Suprapubic skin (tissue), 4 donors: Measurements from ENCODE around the gene AHNAK. TPM values are rescaled to one million over a fixed set of nuclear protein-coding genes. Genes with fewer than 3 reads are reported as not detected.
"Not testable (repeated sequence)": the region's sequence is repeated elsewhere in the genome, so short reads cannot be mapped to it uniquely, and the experiment has no call there.

ENCODE experiments used
- DNase-seq, 2 donors: peaks; one replicate each; pipeline ENCODE4 v3.0.0-alpha.2; 2019; ENCODE audit warnings: low spot score in 2 of 2
- H3K27ac ChIP-seq: fragments of 200-600 bp; sonication (generic); one replicate; pipeline ENCODE4 v1.5.1; 2019
- H3K27me3 ChIP-seq: fragments of 200-600 bp; sonication (generic); one replicate; pipeline ENCODE4 v1.5.1; 2019
- H3K36me3 ChIP-seq: fragments of 200-600 bp; sonication (generic); one replicate; pipeline ENCODE4 v1.5.1; 2019
- H3K4me1 ChIP-seq: fragments of 200-600 bp; sonication (generic); one replicate; pipeline ENCODE4 v1.5.1; 2019
- H3K4me3 ChIP-seq: fragments of 200-600 bp; sonication (generic); one replicate; pipeline ENCODE4 v1.5.1; 2019; ENCODE audit warnings: mild to moderate bottlenecking
- H3K9me3 ChIP-seq: fragments of 200-600 bp; sonication (generic); one replicate; pipeline ENCODE4 v1.5.1; 2019
- CTCF ChIP-seq, 2 donors: fragments of 200-600 bp in 1 of 2; fragments of 450-650 bp in 1 of 2; sonication (generic) in 1 of 2; IDR thresholded peaks; one replicate each; pipeline ENCODE4 v1.5.1; 2016 to 2019; ENCODE audit warnings: antibody characterized with exemption in 2 of 2, mild to moderate bottlenecking in 1 of 2, moderate library complexity in 1 of 2
- EP300 ChIP-seq: sonication (generic); formaldehyde crosslinking; IDR thresholded peaks from one replicate; pipeline ENCODE4 v1.6.1; 2017; ENCODE audit warnings: antibody characterized with exemption
- POLR2A ChIP-seq, 2 donors: fragments of 450-650 bp; IDR thresholded peaks; one replicate each; pipeline ENCODE4 v1.6.1; 2017; ENCODE audit warnings: antibody characterized with exemption in 2 of 2, mild to moderate bottlenecking in 2 of 2, moderate library complexity in 2 of 2
- POLR2AphosphoS5 ChIP-seq, 3 donors: sonication (generic); formaldehyde crosslinking; IDR thresholded peaks; one replicate each; pipeline ENCODE4 v1.6.1; 2017; ENCODE audit warnings: antibody characterized with exemption in 3 of 3
- WGBS: methylation state at CpG from one replicate; pipeline ENCODE4 v1.1.5; 2018; 5-methylcytosine and 5-hydroxymethylcytosine counted together
- total RNA-seq, 4 donors: library from RNA; depleted of rRNA; stranded (reverse); fragments of >200 nt; gene quantifications; one replicate each; pipeline ENCODE4 v1.1.0, GENCODE V29; 2016

Gene AHNAK
- total RNA-seq, 4 donors from 2014 or later, result 1,174 to 1,475 (median 1,322) TPM

- no peaks in the 10 kb centered on the region for H3K36me3 ChIP-seq
- TF ChIP-seq EP300 (no peak), POLR2AphosphoS5 (IDR thresholded peaks at IDR 0.05) (no peak), CTCF (IDR thresholded peaks at IDR 0.05) (no peak), POLR2A (IDR thresholded peaks at IDR 0.05) (no peak)
- H3K4me1 ChIP-seq, result peaks cover 79% of the 10 kb centered on the region
- peak overlapping the region; percentile 85 for H3K27ac ChIP-seq
- DNase-seq, result no peak
- WGBS, result 57% methylated on average over 12 of the region's 12 CpGs
- no peaks in the 10 kb centered on the region for H3K27me3 ChIP-seq
- no peak overlapping the region for H3K4me3 ChIP-seq
- H3K9me3 ChIP-seq, result no peaks in the 10 kb centered on the region
These were observed 46.5 kb downstream of the AHNAK start for GRCh38 chr11:62499944-62500649.

GRCh38 chr11:62499311-62499943 lies 47.2 kb downstream of the AHNAK start:
- not testable (repeated sequence) for H3K36me3 ChIP-seq, H3K27me3 ChIP-seq, H3K9me3 ChIP-seq, H3K4me3 ChIP-seq
- peak in 1 of 3 donors; percentile 4 for TF ChIP-seq POLR2AphosphoS5 (IDR thresholded peaks at IDR 0.05)
- DNase-seq, result peak in 1 of 2 donors; percentile 83
- Histone ChIP-seq H3K27ac (peak overlapping the region; percentile 85), H3K4me1 (peaks cover 72% of the 10 kb centered on the region)
- WGBS, result 56% methylated on average over 15 of the region's 17 CpGs

- no peaks in the 10 kb centered on the region for H3K36me3 ChIP-seq
- 92% methylated on average over 9 of the region's 9 CpGs for WGBS
- H3K27me3 ChIP-seq, result no peaks in the 10 kb centered on the region
- no peaks in the 10 kb centered on the region for H3K9me3 ChIP-seq
- peak overlapping the region; percentile 85 for H3K27ac ChIP-seq
- H3K4me3 ChIP-seq, result no peak overlapping the region
- peaks cover 66% of the 10 kb centered on the region for H3K4me1 ChIP-seq
- TF ChIP-seq CTCF (IDR thresholded peaks at IDR 0.05) (no peak), EP300 (no peak), POLR2A (IDR thresholded peaks at IDR 0.05) (no peak), POLR2AphosphoS5 (IDR thresholded peaks at IDR 0.05) (no peak)
- DNase-seq, result no peak
These were observed 47.9 kb downstream of the AHNAK start for GRCh38 chr11:62498492-62499286.

- no peak overlapping the region for H3K27ac ChIP-seq
- TF ChIP-seq POLR2A (IDR thresholded peaks at IDR 0.05) (no peak), EP300 (no peak), CTCF (IDR thresholded peaks at IDR 0.05) (no peak), POLR2AphosphoS5 (IDR thresholded peaks at IDR 0.05) (no peak)
- WGBS, result 71% methylated on average over 4 of the region's 4 CpGs
These were observed 48.6 kb downstream of the AHNAK start for GRCh38 chr11:62498031-62498430.

GRCh38 chr11:62497132-62497801 lies 49.3 kb downstream of the AHNAK start:
- Histone ChIP-seq H3K27ac (no peak overlapping the region), H3K4me3 (no peak overlapping the region), H3K9me3 (no peaks in the 10 kb centered on the region), H3K36me3 (no peaks in the 10 kb centered on the region), H3K27me3 (no peaks in the 10 kb centered on the region), H3K4me1 (peaks cover 52% of the 10 kb centered on the region)
- TF ChIP-seq CTCF (IDR thresholded peaks at IDR 0.05) (peak; percentile 4 to 29), EP300 (no peak), POLR2A (IDR thresholded peaks at IDR 0.05) (no peak)
- 48% methylated on average over 7 of the region's 7 CpGs for WGBS
- no peak for DNase-seq

More at GRCh38 chr11:62498031-62498430, 48.6 kb downstream of the AHNAK start:
- H3K9me3 ChIP-seq, result no peaks in the 10 kb centered on the region
- DNase-seq, result no peak
- H3K4me1 ChIP-seq, result peaks cover 60% of the 10 kb centered on the region
- no peaks in the 10 kb centered on the region for H3K27me3 ChIP-seq
- no peaks in the 10 kb centered on the region for H3K36me3 ChIP-seq
- H3K4me3 ChIP-seq, result no peak overlapping the region
